Bronchial epithelial cell (primary cell): Measurements from ENCODE around the gene TANC1. TPM values are rescaled to one million over a fixed set of nuclear protein-coding genes. Genes with fewer than 3 reads are reported as not detected.

Experiments used
- DNase-seq: peaks from one replicate; pipeline ENCODE4 v3.0.0-alpha.2; 2010; ENCODE audit warnings: low read depth
- FAIRE-seq: peaks from 2 replicates; lab custom pipeline; 2011; peaks lifted over from hg19 to GRCh38; lab: Jason Lieb, UNC
- H3K27me3 ChIP-seq: 2 replicates; pipeline ENCODE4 v1.5.1; 2011; ENCODE audit warnings: low read length; ENCODE audit not compliant: control insufficient read depth, insufficient read depth
- H3K36me3 ChIP-seq: 2 replicates; pipeline ENCODE4 v1.5.1; 2011; ENCODE audit warnings: low read length; ENCODE audit not compliant: control insufficient read depth, insufficient read depth
- H3K4me3 ChIP-seq: 2 replicates; pipeline ENCODE4 v1.5.1; 2011; ENCODE audit warnings: mild to moderate bottlenecking, low read depth, low read length, control low read depth
- CTCF ChIP-seq: IDR thresholded peaks from 2 replicates; pipeline ENCODE4 v1.5.1; 2011; ENCODE audit warnings: mild to moderate bottlenecking, moderate library complexity, low read length, control low read depth, inconsistent platforms; ENCODE audit not compliant: insufficient read depth, severe bottlenecking
- total RNA-seq: library from RNA; depleted of rRNA; stranded (reverse); fragments of >200 nt; gene quantifications from 2 replicates; pipeline ENCODE4 v1.2.1, GENCODE V29; 2014

Gene TANC1
- total RNA-seq, 1 donor from 2014 or later, result 29.5 TPM

- H3K27me3 ChIP-seq, result no peaks in the 10 kb centered on the region
- no peak for DNase-seq
- H3K36me3 ChIP-seq, result peaks cover 8% of the 10 kb centered on the region
- no peak for FAIRE-seq
- no peak overlapping the region for H3K4me3 ChIP-seq
- no peak for TF ChIP-seq CTCF
Observed at GRCh38 chr2:159151198-159152127, 183.0 kb downstream of the TANC1 start.

- no peak for TF ChIP-seq CTCF
- no peak overlapping the region for H3K4me3 ChIP-seq
- DNase-seq (no peak), FAIRE-seq (no peak)
- H3K27me3 ChIP-seq, result no peaks in the 10 kb centered on the region
- peaks cover 8% of the 10 kb centered on the region for H3K36me3 ChIP-seq
Observed at GRCh38 chr2:159152128-159152778, 183.8 kb downstream of the TANC1 start.

DNA sequence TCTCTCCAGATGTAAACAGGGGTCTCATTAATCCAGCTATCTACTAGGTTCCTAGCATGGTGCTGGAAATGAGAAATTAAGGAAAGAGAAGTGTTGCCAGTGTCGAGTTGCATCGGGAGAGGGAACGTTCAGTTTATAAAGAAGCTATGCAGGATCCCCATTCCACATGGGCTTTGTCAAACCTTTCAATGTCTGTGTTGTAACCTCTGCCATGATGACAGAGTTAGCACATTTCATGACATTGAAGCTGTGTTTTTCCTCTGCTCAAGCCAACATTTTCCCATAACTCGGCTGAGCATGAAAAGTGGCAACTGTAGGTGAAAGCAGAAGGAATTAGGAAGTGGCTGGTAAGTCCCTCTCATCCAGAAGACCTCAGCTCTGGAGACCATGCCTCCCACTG is 184.6 kb downstream of the TANC1 start:
- H3K27me3 ChIP-seq, result no peaks in the 10 kb centered on the region
- FAIRE-seq (no peak), DNase-seq (no peak)
- H3K4me3 ChIP-seq, result no peak overlapping the region
- no peak for TF ChIP-seq CTCF
- peaks cover 8% of the 10 kb centered on the region for H3K36me3 ChIP-seq

DNA sequence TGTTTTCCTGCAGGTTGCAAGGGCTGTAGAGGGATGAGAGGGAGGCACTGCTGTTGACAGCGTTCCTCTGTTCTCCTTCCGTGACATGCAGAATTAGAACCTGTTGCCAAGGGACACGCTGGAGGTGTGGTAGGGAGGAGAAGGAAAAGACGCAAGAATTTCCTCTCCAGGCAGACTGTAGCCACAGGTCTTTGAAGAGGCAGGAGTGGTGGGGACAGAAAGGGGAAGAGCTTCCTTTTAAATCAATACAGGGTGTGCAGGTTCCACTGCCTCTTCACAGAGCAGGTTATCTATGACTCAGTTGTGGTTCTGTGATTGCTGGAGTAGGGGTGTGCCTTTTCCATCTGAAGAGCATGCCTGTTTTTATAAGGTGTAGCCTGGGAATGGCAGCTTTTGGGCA is 185.0 kb downstream of the TANC1 start:
- Histone ChIP-seq H3K36me3 (peaks cover 8% of the 10 kb centered on the region), H3K27me3 (no peaks in the 10 kb centered on the region), H3K4me3 (no peak overlapping the region)
- FAIRE-seq, result peak; percentile 47
- DNase-seq, result peak; percentile 82
- TF ChIP-seq CTCF, result no peak

- TF ChIP-seq CTCF, result no peak
- DNase-seq (no peak), FAIRE-seq (no peak)
- Histone ChIP-seq H3K36me3 (peaks cover 6% of the 10 kb centered on the region), H3K4me3 (no peak overlapping the region), H3K27me3 (no peaks in the 10 kb centered on the region)
Observed at GRCh38 chr2:159153951-159154350, 185.5 kb downstream of the TANC1 start.
